HPDE6-E6E7 (cell line): ENCODE data around the gene GSK3B.
"Not testable (repeated sequence)": the region's sequence is repeated elsewhere in the genome, so short reads cannot be mapped to it uniquely, and the experiment has no call there.

Source experiments
- DNase-seq: peaks from one replicate; pipeline ENCODE4 v3.0.0; 2011; ENCODE audit warnings: missing footprints; ENCODE audit errors: extremely low spot score

The GSK3B gene

GRCh38 chr3:120053647-120054046 lies 40.6 kb downstream of the GSK3B start:
- DNase-seq: not testable (repeated sequence)

GRCh38 chr3:120052677-120053076 lies 41.6 kb downstream of the GSK3B start:
- no peak for DNase-seq

GRCh38 chr3:120052225-120052624 lies 42.0 kb downstream of the GSK3B start:
- DNase-seq: no peak

- not testable (repeated sequence) for DNase-seq
These were observed 42.7 kb downstream of the GSK3B start for GRCh38 chr3:120051570-120051969.

- DNase-seq: no peak
These were observed 44.2 kb downstream of the GSK3B start for GRCh38 chr3:120049881-120050539.

GRCh38 chr3:120049072-120049471 lies 45.2 kb downstream of the GSK3B start:
- no peak for DNase-seq

GRCh38 chr3:120048355-120049041 lies 45.7 kb downstream of the GSK3B start:
- no peak for DNase-seq

- no peak for DNase-seq
These were observed 46.6 kb downstream of the GSK3B start for GRCh38 chr3:120047686-120048085.

GRCh38 chr3:120040813-120041377 lies 53.4 kb downstream of the GSK3B start:
- DNase-seq: no peak

- no peak for DNase-seq
These were observed 54.3 kb downstream of the GSK3B start for GRCh38 chr3:120039642-120040610.

GRCh38 chr3:120033596-120033995 lies 60.7 kb downstream of the GSK3B start:
- no peak for DNase-seq

GRCh38 chr3:120031561-120031960 lies 62.7 kb downstream of the GSK3B start:
- no peak for DNase-seq

GRCh38 chr3:120029749-120030148 lies 64.5 kb downstream of the GSK3B start:
- DNase-seq: no peak

GRCh38 chr3:120028271-120029047 lies 65.8 kb downstream of the GSK3B start:
- no peak for DNase-seq

- no peak for DNase-seq
These were observed 67.0 kb downstream of the GSK3B start for GRCh38 chr3:120027226-120027625.

GRCh38 chr3:120025520-120025919 lies 68.7 kb downstream of the GSK3B start:
- no peak for DNase-seq

- DNase-seq: no peak
These were observed 70.1 kb downstream of the GSK3B start for GRCh38 chr3:120024103-120024502.

GRCh38 chr3:120022729-120023128 lies 71.5 kb downstream of the GSK3B start:
- no peak for DNase-seq

- no peak for DNase-seq
These were observed 72.7 kb downstream of the GSK3B start for GRCh38 chr3:120021523-120021922.

GRCh38 chr3:120018299-120018698 lies 75.9 kb downstream of the GSK3B start:
- no peak for DNase-seq

- DNase-seq: no peak
These were observed 76.6 kb downstream of the GSK3B start for GRCh38 chr3:120017692-120018091.
